HEK293 (cell line): Measurements from ENCODE around the gene NDFIP2.

Source experiments
- CTCF ChIA-PET: fragments of 350-600 bp; formaldehyde crosslinking; extraction: SDS; loops from one replicate; lab custom pipeline; 2021; ENCODE audit warnings: antibody characterized with exemption; lab: Yijun Ruan, JAX
- POLR2A ChIA-PET: fragments of 300-600 bp; formaldehyde crosslinking; extraction: SDS; loops from one replicate; lab custom pipeline; 2020; ENCODE audit warnings: antibody characterized with exemption, inconsistent platforms; lab: Yijun Ruan, JAX
- H3K27ac ChIP-seq: fragments of 200-500 bp; sonication (Bioruptor generic); 2 replicates; pipeline ENCODE4 v1.5.1; 2014; ENCODE audit warnings: low read depth, low read length, control low read depth, inconsistent platforms; ENCODE audit errors: extremely low read depth
- H3K36me3 ChIP-seq, 2 experiments: fragments of 200-500 bp in 1 of 2; sonication (Bioruptor generic) in 1 of 2; 1 replicate in 1 of 2; 2 replicates in 1 of 2; pipeline ENCODE4 v1.5.1; 2014 to 2017; ENCODE audit warnings: inconsistent platforms in 2 of 2, low read length in 2 of 2; ENCODE audit not compliant: control insufficient read depth in 2 of 2, insufficient read depth in 1 of 2
- H3K4me1 ChIP-seq: fragments of 200-500 bp; sonication (Bioruptor generic); 2 replicates; pipeline ENCODE4 v1.5.1; 2014; ENCODE audit warnings: mild to moderate bottlenecking, low read length, inconsistent platforms; ENCODE audit not compliant: control insufficient read depth, insufficient read depth
- H3K4me3 ChIP-seq: 2 replicates; pipeline ENCODE4 v1.5.1; 2011; ENCODE audit warnings: low read depth, mild to moderate bottlenecking, control low read depth, low read length, moderate library complexity
- H3K9me3 ChIP-seq: fragments of 200-500 bp; sonication (Bioruptor generic); 2 replicates; pipeline ENCODE4 v1.5.1; 2014; ENCODE audit warnings: low read depth, low read length, inconsistent platforms; ENCODE audit not compliant: control insufficient read depth, insufficient read depth
- BCL11B ChIP-seq: fragments of 450-650 bp; formaldehyde crosslinking; IDR thresholded peaks from 2 replicates; pipeline ENCODE4 v1.5.1; 2016; ENCODE audit warnings: low read depth, missing biosample characterization, missing genetic modification characterization
- HOXA7 ChIP-seq: sonication (generic); formaldehyde crosslinking; IDR thresholded peaks from 2 replicates; pipeline ENCODE4 v1.8.1; 2022; ENCODE audit warnings: missing genetic modification reagents, borderline replicate concordance
- IKZF3 ChIP-seq: fragments of 450-650 bp; IDR thresholded peaks from 2 replicates; pipeline ENCODE4 v1.5.0; 2018; ENCODE audit warnings: missing biosample characterization, mild to moderate bottlenecking, missing genetic modification characterization, moderate library complexity
- SALL2 ChIP-seq: fragments of 450-650 bp; formaldehyde crosslinking; IDR thresholded peaks from 2 replicates; pipeline ENCODE4 v1.5.0; 2017; ENCODE audit warnings: missing biosample characterization, mild to moderate bottlenecking, missing genetic modification characterization, borderline replicate concordance
- SCRT2 ChIP-seq: fragments of 450-650 bp; formaldehyde crosslinking; IDR thresholded peaks from 2 replicates; pipeline ENCODE4 v1.5.1; 2016; ENCODE audit warnings: missing biosample characterization, missing genetic modification characterization
- SP2 ChIP-seq: fragments of 450-650 bp; formaldehyde crosslinking; IDR thresholded peaks from 2 replicates; pipeline ENCODE4 v1.5.1; 2016; ENCODE audit warnings: missing biosample characterization, missing genetic modification characterization
- ZBTB20 ChIP-seq: fragments of 450-650 bp; formaldehyde crosslinking; IDR thresholded peaks from 2 replicates; pipeline ENCODE4 v1.5.1; 2016; ENCODE audit warnings: missing biosample characterization, missing genetic modification characterization
- ZBTB21 ChIP-seq: fragments of 450-650 bp; formaldehyde crosslinking; IDR thresholded peaks from 2 replicates; pipeline ENCODE4 v1.5.1; 2017; ENCODE audit warnings: missing biosample characterization, missing genetic modification characterization
- ZBTB7A ChIP-seq: fragments of 450-650 bp; formaldehyde crosslinking; IDR thresholded peaks from 2 replicates; pipeline ENCODE4 v1.5.1; 2016; ENCODE audit warnings: low read depth, missing biosample characterization, missing genetic modification characterization
- ZFP3 ChIP-seq: fragments of 450-650 bp; formaldehyde crosslinking; IDR thresholded peaks from 2 replicates; pipeline ENCODE4 v1.5.1; 2016; ENCODE audit warnings: low read depth, missing biosample characterization, missing genetic modification characterization
- ZFP69B ChIP-seq: fragments of 450-650 bp; formaldehyde crosslinking; IDR thresholded peaks from 2 replicates; pipeline ENCODE4 v1.5.1; 2016; ENCODE audit warnings: missing biosample characterization, missing genetic modification characterization
- ZNF132 ChIP-seq: fragments of 450-650 bp; formaldehyde crosslinking; IDR thresholded peaks from 2 replicates; pipeline ENCODE4 v1.5.1; 2017; ENCODE audit warnings: missing biosample characterization, missing genetic modification characterization, borderline replicate concordance
- ZNF146 ChIP-seq: fragments of 450-650 bp; formaldehyde crosslinking; IDR thresholded peaks from 2 replicates; pipeline ENCODE4 v1.5.1; 2016; ENCODE audit warnings: missing biosample characterization, missing genetic modification characterization
- ZNF16 ChIP-seq: fragments of 450-650 bp; formaldehyde crosslinking; IDR thresholded peaks from 2 replicates; pipeline ENCODE4 v1.5.1; 2016; ENCODE audit warnings: low read depth, missing biosample characterization, missing genetic modification characterization
- ZNF202 ChIP-seq: fragments of 450-650 bp; formaldehyde crosslinking; IDR thresholded peaks from 2 replicates; pipeline ENCODE4 v1.5.1; 2016; ENCODE audit warnings: missing biosample characterization, missing genetic modification characterization, borderline replicate concordance
- ZNF24 ChIP-seq: fragments of 450-650 bp; formaldehyde crosslinking; IDR thresholded peaks from 2 replicates; pipeline ENCODE4 v1.5.1; 2016; ENCODE audit warnings: missing biosample characterization, missing genetic modification characterization
- ZNF248 ChIP-seq: fragments of 450-650 bp; formaldehyde crosslinking; IDR thresholded peaks from 2 replicates; pipeline ENCODE4 v1.5.1; 2017; ENCODE audit warnings: missing biosample characterization, missing genetic modification characterization
- ZNF266 ChIP-seq: fragments of 450-650 bp; formaldehyde crosslinking; IDR thresholded peaks from 2 replicates; pipeline ENCODE4 v1.5.1; 2016; ENCODE audit warnings: missing biosample characterization, missing genetic modification characterization, low read depth
- ZNF280D ChIP-seq: fragments of 450-650 bp; formaldehyde crosslinking; IDR thresholded peaks from 2 replicates; pipeline ENCODE4 v1.5.1; 2016; ENCODE audit warnings: missing biosample characterization, missing genetic modification characterization
- ZNF354C ChIP-seq: fragments of 450-650 bp; formaldehyde crosslinking; IDR thresholded peaks from 2 replicates; pipeline ENCODE4 v1.5.1; 2016; ENCODE audit warnings: missing biosample characterization, missing genetic modification characterization, low read depth, borderline replicate concordance
- ZNF488 ChIP-seq: fragments of 450-650 bp; formaldehyde crosslinking; IDR thresholded peaks from 2 replicates; pipeline ENCODE4 v1.5.1; 2016; ENCODE audit warnings: missing biosample characterization, missing genetic modification characterization
- ZNF621 ChIP-seq: fragments of 450-650 bp; formaldehyde crosslinking; IDR thresholded peaks from 2 replicates; pipeline ENCODE4 v1.5.1; 2017; ENCODE audit warnings: missing biosample characterization, missing genetic modification characterization
- ZNF639 ChIP-seq: fragments of 450-650 bp; formaldehyde crosslinking; IDR thresholded peaks from 2 replicates; pipeline ENCODE4 v1.5.1; 2016; ENCODE audit warnings: missing biosample characterization, missing genetic modification characterization
- ZNF670 ChIP-seq: fragments of 450-650 bp; formaldehyde crosslinking; IDR thresholded peaks from 2 replicates; pipeline ENCODE4 v1.5.1; 2016; ENCODE audit warnings: missing biosample characterization, missing genetic modification characterization, low read depth
- ZNF747 ChIP-seq: fragments of 450-650 bp; formaldehyde crosslinking; IDR thresholded peaks from 2 replicates; pipeline ENCODE4 v1.5.1; 2016; ENCODE audit warnings: missing biosample characterization, missing genetic modification characterization
- ZNF791 ChIP-seq: fragments of 450-650 bp; formaldehyde crosslinking; IDR thresholded peaks from 2 replicates; pipeline ENCODE4 v1.5.1; 2016; ENCODE audit warnings: missing biosample characterization, missing genetic modification characterization
- ZNF837 ChIP-seq: fragments of 450-650 bp; formaldehyde crosslinking; IDR thresholded peaks from 2 replicates; pipeline ENCODE4 v1.5.1; 2016; ENCODE audit warnings: missing biosample characterization, missing genetic modification characterization
- ZXDB ChIP-seq: fragments of 450-650 bp; formaldehyde crosslinking; IDR thresholded peaks from 2 replicates; pipeline ENCODE4 v1.5.1; 2016; ENCODE audit warnings: missing biosample characterization, missing genetic modification characterization

NDFIP2 gene

GRCh38 chr13:79531542-79532254 lies 50.7 kb downstream of the NDFIP2 start:
- no peak overlapping the region for H3K4me3 ChIP-seq
- H3K4me1 ChIP-seq = no peaks in the 10 kb centered on the region
- CTCF ChIA-PET = interaction anchor here (1.2 kb wide), 1 partner anchor 107 kb away, joined by 3 read pairs; no protein-coding TSS in a partner anchor
- no peak overlapping the region for H3K27ac ChIP-seq
- no peaks in the 10 kb centered on the region for H3K9me3 ChIP-seq
- TF ChIP-seq ZBTB7A (tag by site-specific recombination) = no peak
- TF ChIP-seq ZNF791 (tag by site-specific recombination) = no peak
- no peak for TF ChIP-seq ZBTB21
- no peak for TF ChIP-seq SP2
- POLR2A ChIA-PET = interaction anchor here (1.5 kb wide), 1 partner anchor 51 kb away, joined by 4 read pairs; the partner anchor contains the start of gene NDFIP2
- peaks cover 0 to 21% of the 10 kb centered on the region in 2 experiments; a peak in 1 of 3 replicates for H3K36me3 ChIP-seq

GRCh38 chr13:79532576-79532975 lies 51.6 kb downstream of the NDFIP2 start:
- Histone ChIP-seq H3K27ac (no peak overlapping the region), H3K9me3 (no peaks in the 10 kb centered on the region), H3K4me3 (no peak overlapping the region), H3K4me1 (no peaks in the 10 kb centered on the region), H3K36me3 (peaks cover 0 to 20% of the 10 kb centered on the region in 2 experiments; a peak in 1 of 3 replicates)
- no peak for TF ChIP-seq ZNF248
- no peak for TF ChIP-seq IKZF3 (tag by site-specific recombination)
- TF ChIP-seq ZNF16 (tag by site-specific recombination) = no peak
- TF ChIP-seq ZNF146 (tag by site-specific recombination) = no peak
- no peak for TF ChIP-seq ZNF639 (tag by site-specific recombination)
- no peak for TF ChIP-seq ZNF354C
- no peak for TF ChIP-seq ZFP69B (tag by site-specific recombination)
- no peak for TF ChIP-seq SCRT2 (tag by site-specific recombination)
- no peak for TF ChIP-seq ZNF280D (tag by site-specific recombination)
- ChIA-PET CTCF (interaction anchor here (1.4 kb wide), 1 partner anchor 108 kb away, joined by 6 read pairs; no protein-coding TSS in a partner anchor), POLR2A (no interaction called here)

- H3K27ac ChIP-seq = no peak overlapping the region
- H3K36me3 ChIP-seq = peaks cover 0 to 25% of the 10 kb centered on the region in 2 experiments; a peak in 1 of 3 replicates
- H3K9me3 ChIP-seq = no peaks in the 10 kb centered on the region
- H3K4me1 ChIP-seq = no peaks in the 10 kb centered on the region
- POLR2A ChIA-PET = no interaction called here
- CTCF ChIA-PET = interaction anchor here (0.6 to 4.7 kb wide), 3 partner anchors 10 to 131 kb away, joined by 3 to 30 read pairs (median 4); no protein-coding TSS in a partner anchor
- H3K4me3 ChIP-seq = no peak overlapping the region
- TF ChIP-seq ZNF670 (tag by site-specific recombination) (no peak), ZNF24 (tag by site-specific recombination) (no peak), ZNF837 (tag by site-specific recombination) (no peak), ZNF202 (tag by site-specific recombination) (no peak), ZNF747 (no peak), ZXDB (no peak), SALL2 (tag by site-specific recombination) (no peak), ZNF266 (no peak), ZFP3 (no peak), ZNF132 (tag by site-specific recombination) (no peak), BCL11B (tag by site-specific recombination) (no peak), HOXA7 (CRISPR knock-in tag) (no peak), ZNF488 (tag by site-specific recombination) (no peak), ZNF621 (tag by site-specific recombination) (no peak), ZBTB20 (no peak)
Observed at GRCh38 chr13:79533781-79534400, 52.9 kb downstream of the NDFIP2 start.
